WTC11 (cell line): ENCODE data around the gene ADORA1. TPM values are rescaled to one million over a fixed set of nuclear protein-coding genes. Genes with fewer than 3 reads are reported as not detected.

ENCODE experiments used
- ATAC-seq: fragments of 200-7000 bp; cut with Tn5 transposase; 2 replicates; pipeline ENCODE4 v1.10.0; 2021; ENCODE audit warnings: mild to moderate bottlenecking, moderate library complexity
- CTCF ChIA-PET: fragments of 300-600 bp; sonication (Branson Sonifier 250); formaldehyde crosslinking; loops from one replicate; lab custom pipeline; 2021; ENCODE audit warnings: antibody characterized with exemption; lab: Charles Lee
- POLR2A ChIA-PET: fragments of 350-600 bp; sonication (Branson Sonifier 250); formaldehyde crosslinking; loops from one replicate; lab custom pipeline; 2021; ENCODE audit warnings: antibody characterized with exemption; lab: Charles Lee
- DNase-seq: peaks from one replicate; pipeline ENCODE4 v3.0.0; 2021; ENCODE audit warnings: low spot score
- H3K27ac Mint-ChIP-seq: 2 replicates; pipeline ENCODE4 v1.8.0; 2021; ENCODE audit warnings: mixed read lengths
- H3K27me3 Mint-ChIP-seq: 2 replicates; pipeline ENCODE4 v1.8.0; 2021; ENCODE audit warnings: low read depth, mild to moderate bottlenecking, moderate library complexity, mixed read lengths
- H3K36me3 Mint-ChIP-seq: 2 replicates; pipeline ENCODE4 v1.8.0; 2021; ENCODE audit warnings: mixed read lengths
- H3K4me1 Mint-ChIP-seq: 2 replicates; pipeline ENCODE4 v1.8.0; 2022; ENCODE audit warnings: mixed read lengths
- H3K4me3 Mint-ChIP-seq: 2 replicates; pipeline ENCODE4 v1.8.0; 2021; ENCODE audit warnings: mild to moderate bottlenecking, moderate library complexity, mixed read lengths
- H3K9me3 Mint-ChIP-seq: 2 replicates; pipeline ENCODE4 v1.8.0; 2021; ENCODE audit warnings: mixed read lengths
- E2F4 ChIP-seq: sonication (generic); formaldehyde crosslinking; IDR thresholded peaks from 2 replicates; pipeline ENCODE4 v1.8.1; 2022; ENCODE audit warnings: low read depth, mild to moderate bottlenecking, moderate library complexity, missing genetic modification reagents, borderline replicate concordance
- FOXJ3 ChIP-seq: sonication (generic); formaldehyde crosslinking; IDR thresholded peaks from 2 replicates; pipeline ENCODE4 v1.9.0; 2021; ENCODE audit warnings: missing genetic modification reagents, mild to moderate bottlenecking, borderline replicate concordance
- FOXP4 ChIP-seq: sonication (generic); formaldehyde crosslinking; IDR thresholded peaks from 2 replicates; pipeline ENCODE4 v1.8.0; 2022; ENCODE audit warnings: mild to moderate bottlenecking, missing genetic modification reagents
- GTF2I ChIP-seq: fragments of 250-450 bp; sonication (Bioruptor Pico); conservative IDR thresholded peaks from 2 replicates; pipeline ENCODE4 v1.4.0; 2021; ENCODE audit warnings: mild to moderate bottlenecking
- HMGXB4 ChIP-seq: sonication (generic); formaldehyde crosslinking; IDR thresholded peaks from 2 replicates; pipeline ENCODE4 v1.8.1; 2023; ENCODE audit warnings: mild to moderate bottlenecking, moderate library complexity, missing genetic modification reagents
- SMAD4 ChIP-seq: sonication (generic); formaldehyde crosslinking; IDR thresholded peaks from 2 replicates; pipeline ENCODE4 v1.8.0; 2022; ENCODE audit warnings: mild to moderate bottlenecking, missing genetic modification reagents
- SP1 ChIP-seq: sonication (generic); formaldehyde crosslinking; conservative IDR thresholded peaks from 2 replicates; pipeline ENCODE4 v1.8.1; 2022; ENCODE audit warnings: missing genetic modification reagents
- ZNF219 ChIP-seq: sonication (generic); formaldehyde crosslinking; IDR thresholded peaks from 2 replicates; pipeline ENCODE4 v1.8.0; 2023; ENCODE audit warnings: missing genetic modification reagents, mild to moderate bottlenecking, borderline replicate concordance
- ZNF232 ChIP-seq: sonication (generic); formaldehyde crosslinking; IDR thresholded peaks from 2 replicates; pipeline ENCODE4 v1.8.0; 2022; ENCODE audit warnings: mild to moderate bottlenecking, missing genetic modification reagents
- ZNF281 ChIP-seq: sonication (generic); formaldehyde crosslinking; IDR thresholded peaks from 2 replicates; pipeline ENCODE4 v1.8.0; 2023; ENCODE audit warnings: mild to moderate bottlenecking, missing genetic modification reagents
- ZNF671 ChIP-seq: fragments of 250-450 bp; sonication (Bioruptor Pico); IDR thresholded peaks from 2 replicates; pipeline ENCODE4 v1.8.0; 2021; ENCODE audit warnings: mild to moderate bottlenecking
- total RNA-seq: library from RNA; stranded (reverse); gene quantifications from 3 replicates; pipeline ENCODE4 v1.2.3, GENCODE V29; 2021
- TF ChIP-seq, protein P1 (sequence below): sonication (generic); formaldehyde crosslinking; IDR thresholded peaks from 2 replicates; pipeline ENCODE4 v1.8.1; 2022; ENCODE audit warnings: low read depth, missing genetic modification reagents, borderline replicate concordance
- TF ChIP-seq, protein P2 (sequence below): sonication (generic); formaldehyde crosslinking; IDR thresholded peaks from 2 replicates; pipeline ENCODE4 v1.8.1; 2023; ENCODE audit warnings: mild to moderate bottlenecking, missing genetic modification reagents
- TF ChIP-seq, protein P3 (sequence below): sonication (generic); formaldehyde crosslinking; IDR thresholded peaks from 2 replicates; pipeline ENCODE4 v1.8.0; 2023; ENCODE audit warnings: missing genetic modification reagents, mild to moderate bottlenecking, borderline replicate concordance
- TF ChIP-seq, protein P4 (sequence below): fragments of 250-450 bp; sonication (Bioruptor Pico); IDR thresholded peaks from 2 replicates; pipeline ENCODE4 v1.9.0; 2021; ENCODE audit warnings: mild to moderate bottlenecking

Gene ADORA1
- total RNA-seq, 1 experiment from 2014 or later, result 1.8 TPM

GRCh38 chr1:203159844-203160243 is 32.3 kb downstream of the ADORA1 start:
- POLR2A ChIA-PET, result no interaction called here
- no peak overlapping the region for H3K4me3 Mint-ChIP-seq
- ATAC-seq (no peak), DNase-seq (no peak)
- peaks cover 3% of the 10 kb centered on the region; the same call in 1 of the 2 replicates for H3K36me3 Mint-ChIP-seq
- CTCF ChIA-PET, result interaction anchor here (0.5 to 2.1 kb wide), 4 partner anchors 12 to 98 kb away, joined by 3 to 8 read pairs (median 4); partner anchors contain the start of gene ADORA1
- H3K9me3 Mint-ChIP-seq, result peaks cover 13% of the 10 kb centered on the region
- H3K27me3 Mint-ChIP-seq, result no peaks in the 10 kb centered on the region; the same call in none of the 2 replicates
- no peak overlapping the region for H3K27ac Mint-ChIP-seq
- H3K4me1 Mint-ChIP-seq, result 0 out of 2 replicates have a peak, but pooled peaks cover 7% of the 10 kb centered on the region
- no peak for TF ChIP-seq SMAD4 (CRISPR knock-in tag)
- TF ChIP-seq, protein P1, sequence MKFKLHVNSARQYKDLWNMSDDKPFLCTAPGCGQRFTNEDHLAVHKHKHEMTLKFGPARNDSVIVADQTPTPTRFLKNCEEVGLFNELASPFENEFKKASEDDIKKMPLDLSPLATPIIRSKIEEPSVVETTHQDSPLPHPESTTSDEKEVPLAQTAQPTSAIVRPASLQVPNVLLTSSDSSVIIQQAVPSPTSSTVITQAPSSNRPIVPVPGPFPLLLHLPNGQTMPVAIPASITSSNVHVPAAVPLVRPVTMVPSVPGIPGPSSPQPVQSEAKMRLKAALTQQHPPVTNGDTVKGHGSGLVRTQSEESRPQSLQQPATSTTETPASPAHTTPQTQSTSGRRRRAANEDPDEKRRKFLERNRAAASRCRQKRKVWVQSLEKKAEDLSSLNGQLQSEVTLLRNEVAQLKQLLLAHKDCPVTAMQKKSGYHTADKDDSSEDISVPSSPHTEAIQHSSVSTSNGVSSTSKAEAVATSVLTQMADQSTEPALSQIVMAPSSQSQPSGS (CRISPR knock-in tag), result no peak

GRCh38 chr1:203161175-203161574 is 33.6 kb downstream of the ADORA1 start:
- CTCF ChIA-PET, result interaction anchor here (1.2 to 2.7 kb wide), 5 partner anchors 11 to 121 kb away, joined by 3 to 11 read pairs (median 9); no protein-coding TSS in a partner anchor
- ATAC-seq, result no peak
- peaks cover 3% of the 10 kb centered on the region; the same call in 1 of the 2 replicates for H3K36me3 Mint-ChIP-seq
- no peak for DNase-seq
- H3K9me3 Mint-ChIP-seq, result peaks cover 13% of the 10 kb centered on the region
- no peak for TF ChIP-seq FOXJ3 (CRISPR knock-in tag)
- TF ChIP-seq FOXP4 (CRISPR knock-in tag), result no peak
- no peak for TF ChIP-seq GTF2I (CRISPR knock-in tag)
- TF ChIP-seq ZNF671 (CRISPR knock-in tag), result no peak
- no peak for TF ChIP-seq E2F4
- TF ChIP-seq, protein P2, sequence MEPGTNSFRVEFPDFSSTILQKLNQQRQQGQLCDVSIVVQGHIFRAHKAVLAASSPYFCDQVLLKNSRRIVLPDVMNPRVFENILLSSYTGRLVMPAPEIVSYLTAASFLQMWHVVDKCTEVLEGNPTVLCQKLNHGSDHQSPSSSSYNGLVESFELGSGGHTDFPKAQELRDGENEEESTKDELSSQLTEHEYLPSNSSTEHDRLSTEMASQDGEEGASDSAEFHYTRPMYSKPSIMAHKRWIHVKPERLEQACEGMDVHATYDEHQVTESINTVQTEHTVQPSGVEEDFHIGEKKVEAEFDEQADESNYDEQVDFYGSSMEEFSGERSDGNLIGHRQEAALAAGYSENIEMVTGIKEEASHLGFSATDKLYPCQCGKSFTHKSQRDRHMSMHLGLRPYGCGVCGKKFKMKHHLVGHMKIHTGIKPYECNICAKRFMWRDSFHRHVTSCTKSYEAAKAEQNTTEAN (CRISPR knock-in tag), result no peak
- TF ChIP-seq ZNF232 (CRISPR knock-in tag), result no peak
- TF ChIP-seq, protein P3, sequence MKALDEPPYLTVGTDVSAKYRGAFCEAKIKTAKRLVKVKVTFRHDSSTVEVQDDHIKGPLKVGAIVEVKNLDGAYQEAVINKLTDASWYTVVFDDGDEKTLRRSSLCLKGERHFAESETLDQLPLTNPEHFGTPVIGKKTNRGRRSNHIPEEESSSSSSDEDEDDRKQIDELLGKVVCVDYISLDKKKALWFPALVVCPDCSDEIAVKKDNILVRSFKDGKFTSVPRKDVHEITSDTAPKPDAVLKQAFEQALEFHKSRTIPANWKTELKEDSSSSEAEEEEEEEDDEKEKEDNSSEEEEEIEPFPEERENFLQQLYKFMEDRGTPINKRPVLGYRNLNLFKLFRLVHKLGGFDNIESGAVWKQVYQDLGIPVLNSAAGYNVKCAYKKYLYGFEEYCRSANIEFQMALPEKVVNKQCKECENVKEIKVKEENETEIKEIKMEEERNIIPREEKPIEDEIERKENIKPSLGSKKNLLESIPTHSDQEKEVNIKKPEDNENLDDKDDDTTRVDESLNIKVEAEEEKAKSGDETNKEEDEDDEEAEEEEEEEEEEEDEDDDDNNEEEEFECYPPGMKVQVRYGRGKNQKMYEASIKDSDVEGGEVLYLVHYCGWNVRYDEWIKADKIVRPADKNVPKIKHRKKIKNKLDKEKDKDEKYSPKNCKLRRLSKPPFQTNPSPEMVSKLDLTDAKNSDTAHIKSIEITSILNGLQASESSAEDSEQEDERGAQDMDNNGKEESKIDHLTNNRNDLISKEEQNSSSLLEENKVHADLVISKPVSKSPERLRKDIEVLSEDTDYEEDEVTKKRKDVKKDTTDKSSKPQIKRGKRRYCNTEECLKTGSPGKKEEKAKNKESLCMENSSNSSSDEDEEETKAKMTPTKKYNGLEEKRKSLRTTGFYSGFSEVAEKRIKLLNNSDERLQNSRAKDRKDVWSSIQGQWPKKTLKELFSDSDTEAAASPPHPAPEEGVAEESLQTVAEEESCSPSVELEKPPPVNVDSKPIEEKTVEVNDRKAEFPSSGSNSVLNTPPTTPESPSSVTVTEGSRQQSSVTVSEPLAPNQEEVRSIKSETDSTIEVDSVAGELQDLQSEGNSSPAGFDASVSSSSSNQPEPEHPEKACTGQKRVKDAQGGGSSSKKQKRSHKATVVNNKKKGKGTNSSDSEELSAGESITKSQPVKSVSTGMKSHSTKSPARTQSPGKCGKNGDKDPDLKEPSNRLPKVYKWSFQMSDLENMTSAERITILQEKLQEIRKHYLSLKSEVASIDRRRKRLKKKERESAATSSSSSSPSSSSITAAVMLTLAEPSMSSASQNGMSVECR (CRISPR knock-in tag), result no peak
- TF ChIP-seq SP1 (CRISPR knock-in tag), result no peak
- no peak for TF ChIP-seq HMGXB4 (CRISPR knock-in tag)
- TF ChIP-seq ZNF219, result no peak
- TF ChIP-seq ZNF281, result no peak
- TF ChIP-seq, protein P4, sequence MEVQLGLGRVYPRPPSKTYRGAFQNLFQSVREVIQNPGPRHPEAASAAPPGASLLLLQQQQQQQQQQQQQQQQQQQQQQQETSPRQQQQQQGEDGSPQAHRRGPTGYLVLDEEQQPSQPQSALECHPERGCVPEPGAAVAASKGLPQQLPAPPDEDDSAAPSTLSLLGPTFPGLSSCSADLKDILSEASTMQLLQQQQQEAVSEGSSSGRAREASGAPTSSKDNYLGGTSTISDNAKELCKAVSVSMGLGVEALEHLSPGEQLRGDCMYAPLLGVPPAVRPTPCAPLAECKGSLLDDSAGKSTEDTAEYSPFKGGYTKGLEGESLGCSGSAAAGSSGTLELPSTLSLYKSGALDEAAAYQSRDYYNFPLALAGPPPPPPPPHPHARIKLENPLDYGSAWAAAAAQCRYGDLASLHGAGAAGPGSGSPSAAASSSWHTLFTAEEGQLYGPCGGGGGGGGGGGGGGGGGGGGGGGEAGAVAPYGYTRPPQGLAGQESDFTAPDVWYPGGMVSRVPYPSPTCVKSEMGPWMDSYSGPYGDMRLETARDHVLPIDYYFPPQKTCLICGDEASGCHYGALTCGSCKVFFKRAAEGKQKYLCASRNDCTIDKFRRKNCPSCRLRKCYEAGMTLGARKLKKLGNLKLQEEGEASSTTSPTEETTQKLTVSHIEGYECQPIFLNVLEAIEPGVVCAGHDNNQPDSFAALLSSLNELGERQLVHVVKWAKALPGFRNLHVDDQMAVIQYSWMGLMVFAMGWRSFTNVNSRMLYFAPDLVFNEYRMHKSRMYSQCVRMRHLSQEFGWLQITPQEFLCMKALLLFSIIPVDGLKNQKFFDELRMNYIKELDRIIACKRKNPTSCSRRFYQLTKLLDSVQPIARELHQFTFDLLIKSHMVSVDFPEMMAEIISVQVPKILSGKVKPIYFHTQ (CRISPR knock-in tag), result no peak
- POLR2A ChIA-PET, result no interaction called here
- H3K4me1 Mint-ChIP-seq, result 0 out of 2 replicates have a peak, but pooled peaks cover 3% of the 10 kb centered on the region
- H3K27me3 Mint-ChIP-seq, result no peaks in the 10 kb centered on the region; the same call in none of the 2 replicates
- no peak overlapping the region for H3K27ac Mint-ChIP-seq
- no peak overlapping the region for H3K4me3 Mint-ChIP-seq
